HT-29 (cell line): ENCODE results near the gene STRN4. TPM values are rescaled to one million over a fixed set of nuclear protein-coding genes. Genes with fewer than 3 reads are reported as not detected.

Experiments used
- DNase-seq: peaks from one replicate; pipeline ENCODE4 v3.0.0-alpha.2; 2015; ENCODE audit warnings: low spot score
- total RNA-seq: library from RNA; depleted of rRNA; stranded (reverse); fragments of >200 nt; shearing (Covaris generic); gene quantifications from 2 replicates; pipeline ENCODE4 v1.2.3, GENCODE V29; 2014

STRN4 gene
- total RNA-seq, 1 experiment from 2014 or later: 229 TPM

GRCh38 chr19:46726551-46726950 is 19.7 kb downstream of the STRN4 start:
- no peak for DNase-seq

DNA sequence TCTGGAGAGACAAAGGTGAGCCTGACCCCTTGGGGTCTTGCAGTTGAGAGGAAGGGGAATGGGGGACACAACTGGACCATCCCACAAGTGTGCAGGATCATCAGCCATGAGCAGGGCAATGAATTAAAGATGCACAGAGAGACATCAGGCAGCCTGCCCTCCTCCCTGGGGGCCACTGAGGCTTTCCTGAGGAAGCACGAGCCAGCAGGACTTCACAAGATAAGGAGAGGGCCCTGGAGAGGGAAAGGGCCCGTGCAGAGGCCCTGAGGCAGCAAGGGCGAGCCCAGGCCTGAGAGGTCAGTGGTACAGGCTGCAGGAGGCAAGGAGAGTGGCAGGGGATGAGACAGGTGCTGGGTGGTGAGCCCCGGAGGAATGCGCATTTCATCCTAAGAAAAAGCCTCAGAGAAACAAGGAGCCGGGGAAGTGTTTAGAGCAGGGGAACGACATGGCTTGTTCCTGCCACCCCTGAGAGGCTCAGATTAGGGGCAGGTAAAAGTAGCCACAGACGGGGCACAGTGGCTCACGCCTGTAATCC is 20.3 kb downstream of the STRN4 start:
- no peak for DNase-seq

- DNase-seq: no peak
These were observed 21.0 kb downstream of the STRN4 start for GRCh38 chr19:46725036-46725820.

DNA sequence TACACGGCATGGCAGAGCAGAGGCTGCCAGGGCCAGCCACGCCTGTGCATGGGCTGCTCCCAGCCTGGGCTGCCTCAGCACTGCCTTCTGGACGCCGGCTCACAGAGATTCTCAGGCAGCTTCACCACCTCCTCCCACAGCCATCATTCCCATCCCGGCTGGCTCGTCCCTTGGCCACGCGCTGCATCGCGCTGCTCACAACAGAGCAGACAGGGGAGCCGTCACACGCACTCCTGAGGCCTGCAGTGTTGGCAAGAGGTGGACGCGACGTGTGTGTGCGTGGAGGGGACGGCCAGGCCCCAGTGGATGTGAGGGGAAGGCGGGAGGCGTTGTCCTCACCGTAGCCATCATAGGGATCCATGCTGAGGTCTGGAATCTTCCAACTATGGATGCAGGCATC is 21.8 kb downstream of the STRN4 start:
- no peak for DNase-seq

DNA sequence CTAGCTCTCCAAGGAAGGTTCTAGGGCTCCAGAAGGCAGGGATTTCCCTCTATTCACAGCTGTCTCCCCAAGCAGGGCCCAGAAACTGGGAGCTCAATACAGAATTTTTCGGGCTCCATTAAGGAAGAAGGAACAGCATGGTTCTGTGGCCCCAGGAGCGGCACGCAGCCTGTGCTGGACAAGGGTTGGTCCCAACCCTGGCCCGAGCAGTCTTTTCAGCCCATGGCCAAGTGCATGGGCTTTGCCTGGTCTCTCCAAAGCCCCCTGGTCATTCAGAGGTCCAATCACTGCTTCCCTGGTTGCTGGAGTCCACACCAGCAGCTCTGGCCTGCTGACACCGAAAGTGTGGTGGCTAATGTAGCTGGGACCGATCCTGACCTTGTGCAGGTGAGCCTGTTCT is 22.8 kb downstream of the STRN4 start:
- no peak for DNase-seq

DNA sequence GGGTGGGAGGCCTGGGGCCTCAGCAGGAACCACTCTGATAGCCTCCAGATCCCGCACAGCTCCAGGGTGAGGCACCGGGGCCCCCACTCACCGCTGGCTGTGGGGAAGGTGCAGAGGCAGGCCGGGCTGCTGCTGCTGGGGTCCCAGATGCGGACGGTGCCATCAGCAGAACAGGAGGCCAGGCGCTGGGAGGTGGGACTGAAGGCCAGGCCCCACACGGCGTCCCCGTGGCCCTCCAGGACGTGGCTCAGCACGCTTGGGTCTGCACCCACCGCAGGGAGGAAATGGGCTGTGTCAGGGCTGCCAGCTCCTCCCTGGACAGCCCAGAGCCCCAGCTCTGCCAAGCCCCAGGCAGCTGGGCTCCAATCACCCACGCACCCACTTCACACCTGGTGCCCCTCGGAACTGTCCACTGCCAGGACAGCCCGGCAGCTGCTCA is 23.2 kb downstream of the STRN4 start:
- no peak for DNase-seq

DNA sequence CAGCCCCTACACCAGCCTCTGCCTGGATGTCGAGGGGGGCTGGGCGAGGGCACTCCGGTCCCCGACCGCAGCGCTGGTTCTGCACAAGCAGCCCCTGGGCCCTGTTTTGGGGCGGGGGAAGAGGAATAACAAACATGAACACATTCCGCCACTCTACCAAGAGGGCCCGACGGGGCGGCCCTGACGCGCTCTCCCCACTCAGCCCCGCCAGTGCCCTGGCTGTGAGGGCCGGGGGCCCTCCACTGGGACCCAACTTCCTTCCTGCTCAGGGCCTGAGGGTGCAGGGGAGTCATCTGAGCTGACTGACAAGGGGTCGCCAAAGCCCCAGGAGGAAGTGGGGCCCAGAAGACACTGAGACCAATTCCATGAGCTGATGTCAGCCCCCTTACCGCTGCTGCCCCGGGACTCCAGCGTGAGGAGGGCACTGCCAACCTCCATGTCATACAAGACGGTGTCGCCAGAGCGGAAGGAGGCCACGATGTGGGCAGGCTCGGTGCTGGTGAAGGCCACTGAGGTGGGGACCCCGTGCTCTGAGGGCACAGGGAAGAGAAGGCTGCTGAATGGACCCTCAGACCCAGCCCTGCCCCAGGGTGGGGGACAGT is 23.7 kb downstream of the STRN4 start:
- DNase-seq: no peak

- DNase-seq: peak; percentile 51
These were observed 24.3 kb downstream of the STRN4 start for GRCh38 chr19:46722004-46722380.

DNA sequence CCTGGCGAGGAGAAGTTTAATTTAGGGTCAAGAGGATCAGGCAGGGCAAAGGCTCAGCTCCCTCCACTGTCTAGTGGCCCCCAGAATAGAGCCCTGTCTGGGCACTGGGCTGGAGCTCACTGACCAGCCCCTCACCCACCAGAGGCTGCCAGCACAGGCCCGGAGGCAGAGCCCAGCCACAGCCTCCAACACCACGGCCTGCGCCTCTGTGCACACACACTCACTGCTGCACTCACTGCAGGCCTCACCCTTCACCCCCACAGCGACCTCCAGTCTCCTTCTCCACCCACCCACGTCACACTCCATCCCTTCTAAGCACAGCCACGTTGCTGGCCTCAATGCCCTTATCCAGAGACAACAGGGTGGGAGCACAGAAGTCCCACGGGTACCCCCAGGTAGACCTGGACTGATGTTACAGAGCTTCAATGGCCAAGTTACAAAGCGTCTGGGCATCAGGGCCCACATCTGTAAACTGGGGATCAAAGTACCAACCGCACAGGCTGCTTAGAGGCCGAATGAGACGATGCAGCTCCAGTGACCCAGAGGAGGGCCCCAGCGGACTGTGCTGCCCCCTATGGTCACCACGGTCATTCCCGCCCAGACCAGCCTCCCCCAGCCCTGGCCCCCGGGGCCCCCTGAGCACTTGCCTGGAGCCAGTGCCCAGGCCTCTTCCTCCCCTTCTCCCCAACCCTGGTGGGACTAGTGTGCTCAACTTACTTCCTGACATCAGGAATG is 24.8 kb downstream of the STRN4 start:
- peak; percentile 31 for DNase-seq

DNA sequence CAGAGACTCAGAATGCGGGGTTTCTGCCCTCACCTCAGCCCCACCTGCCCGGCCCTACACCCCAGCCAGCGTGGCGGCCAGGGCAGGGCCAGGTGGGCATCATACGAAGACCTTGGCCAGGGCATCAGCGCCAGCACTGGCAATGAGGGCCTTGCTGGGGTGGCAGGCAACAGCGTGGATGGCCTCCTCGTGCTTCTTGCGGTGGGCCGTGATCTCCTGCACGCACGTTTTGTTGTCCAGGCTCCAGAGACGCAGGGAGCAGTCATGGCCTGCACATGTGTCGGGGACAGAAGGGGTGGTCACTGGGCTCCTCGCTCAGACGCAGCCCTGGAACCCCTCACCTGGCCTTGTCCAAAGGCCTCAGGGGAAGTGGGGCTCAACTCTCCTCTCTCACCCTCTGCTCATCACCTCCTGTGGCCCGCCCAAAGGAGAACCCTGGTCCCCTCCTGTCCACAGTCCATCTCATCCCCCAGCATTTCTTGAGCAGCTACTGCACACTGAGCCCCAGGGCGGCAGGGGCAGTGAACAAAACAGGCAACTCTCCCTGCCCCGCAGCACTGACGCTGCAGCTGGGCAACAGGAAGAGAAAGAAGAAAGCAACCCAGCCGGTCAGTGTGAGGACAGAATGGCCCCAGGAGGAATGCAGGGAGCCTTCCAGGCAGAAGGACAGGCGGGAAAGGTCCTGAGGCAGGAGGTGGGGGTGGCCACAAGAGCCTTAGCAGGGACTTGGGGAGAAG is 25.6 kb downstream of the STRN4 start:
- DNase-seq: no peak

DNA sequence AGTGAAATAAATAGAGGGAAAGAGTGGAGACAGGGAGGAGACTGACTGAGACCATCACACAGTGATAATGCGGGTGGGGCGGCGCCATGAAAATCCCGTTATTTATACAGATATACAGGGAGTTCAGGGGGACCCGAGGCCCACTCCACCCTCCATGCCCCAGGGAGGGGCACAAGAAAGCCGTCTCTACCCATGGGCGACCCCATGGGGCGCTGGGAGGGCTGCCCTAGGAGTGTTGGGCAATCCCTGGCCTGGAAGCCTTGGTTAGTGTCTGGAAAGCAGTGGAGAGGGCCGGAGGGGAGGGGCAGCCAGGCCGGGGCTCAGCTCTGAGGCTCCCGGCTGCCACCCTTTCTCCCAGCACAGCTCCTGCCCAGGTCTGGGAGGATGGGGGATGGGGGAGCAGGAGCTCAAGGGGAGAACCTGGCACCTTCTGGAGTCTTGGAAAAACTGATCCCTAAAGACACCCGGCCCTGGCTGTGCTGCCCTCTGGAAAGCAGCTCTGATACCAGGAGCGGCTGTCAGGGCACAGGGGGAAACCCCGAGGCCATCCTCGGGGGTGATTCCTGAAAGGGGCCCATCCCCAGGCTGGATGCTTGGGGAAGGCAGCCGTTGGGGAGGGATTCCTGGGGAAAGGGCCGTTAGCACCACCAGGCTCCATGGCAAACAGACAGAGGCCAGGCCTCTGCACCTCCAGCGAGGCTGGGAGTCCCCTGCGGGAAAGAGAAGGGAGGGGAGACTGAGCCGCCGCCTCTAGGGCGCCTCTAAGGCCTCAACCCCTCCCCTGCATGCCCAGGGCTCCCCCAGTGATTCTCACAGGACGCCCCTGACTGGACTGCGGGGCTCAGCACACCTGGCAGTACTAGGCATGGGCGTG is 26.4 kb downstream of the STRN4 start:
- no peak for DNase-seq

DNA sequence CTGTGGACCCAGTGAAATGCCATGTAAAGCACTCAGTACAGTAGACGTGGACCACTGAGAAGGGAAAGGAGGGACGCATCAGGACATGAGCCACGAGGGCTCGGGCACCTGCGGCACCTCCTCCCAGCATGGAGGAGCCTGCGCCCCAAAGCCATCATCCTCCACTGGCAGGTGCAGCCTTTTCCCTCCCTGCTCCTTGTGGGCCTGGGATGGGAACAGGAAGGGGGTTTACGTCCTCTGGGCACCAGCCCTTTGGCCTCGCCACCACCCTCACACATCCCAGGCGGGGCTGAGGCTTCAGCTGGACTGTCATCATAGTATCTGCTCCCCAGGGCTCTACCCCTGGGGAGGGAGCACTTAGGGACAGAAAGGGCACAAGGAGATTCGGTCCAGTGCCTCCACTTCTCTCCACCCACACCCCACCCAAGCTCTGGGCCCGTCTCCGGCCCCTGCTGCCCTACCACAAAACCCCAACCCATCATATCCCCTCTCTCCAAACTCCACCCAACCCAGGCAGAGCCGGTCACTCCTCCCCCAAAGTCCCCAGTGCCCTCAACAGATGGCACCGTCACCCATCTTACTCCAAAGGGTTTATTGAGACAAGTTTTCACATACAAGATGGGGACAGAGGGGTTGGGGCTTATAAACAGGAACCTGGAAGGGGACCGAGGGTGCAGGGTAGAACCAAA is 27.2 kb downstream of the STRN4 start:
- no peak for DNase-seq

GRCh38 chr19:46718157-46718933 is 27.9 kb downstream of the STRN4 start:
- DNase-seq: peak; percentile 66

DNA sequence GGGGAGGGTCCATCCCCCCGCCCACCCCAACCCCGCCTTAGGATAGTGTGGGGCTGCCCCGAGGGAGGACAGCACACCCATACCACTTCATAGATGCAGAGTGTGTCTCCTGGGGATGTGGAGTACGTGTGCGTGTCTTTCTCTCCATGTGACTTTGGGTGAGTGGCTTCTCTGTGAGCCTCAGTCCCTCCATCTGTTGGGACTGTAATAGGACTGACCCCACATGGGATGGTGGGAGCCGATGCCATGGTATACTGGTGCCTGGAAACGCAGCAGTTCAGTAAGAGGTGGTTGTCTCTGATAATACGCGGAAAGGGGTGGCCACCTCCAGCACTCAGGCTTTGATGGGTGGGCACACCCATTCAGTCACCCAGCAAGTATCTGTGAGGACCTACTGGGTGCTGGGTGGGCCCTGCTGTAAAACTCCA is 28.5 kb downstream of the STRN4 start:
- peak; percentile 38 for DNase-seq

DNA sequence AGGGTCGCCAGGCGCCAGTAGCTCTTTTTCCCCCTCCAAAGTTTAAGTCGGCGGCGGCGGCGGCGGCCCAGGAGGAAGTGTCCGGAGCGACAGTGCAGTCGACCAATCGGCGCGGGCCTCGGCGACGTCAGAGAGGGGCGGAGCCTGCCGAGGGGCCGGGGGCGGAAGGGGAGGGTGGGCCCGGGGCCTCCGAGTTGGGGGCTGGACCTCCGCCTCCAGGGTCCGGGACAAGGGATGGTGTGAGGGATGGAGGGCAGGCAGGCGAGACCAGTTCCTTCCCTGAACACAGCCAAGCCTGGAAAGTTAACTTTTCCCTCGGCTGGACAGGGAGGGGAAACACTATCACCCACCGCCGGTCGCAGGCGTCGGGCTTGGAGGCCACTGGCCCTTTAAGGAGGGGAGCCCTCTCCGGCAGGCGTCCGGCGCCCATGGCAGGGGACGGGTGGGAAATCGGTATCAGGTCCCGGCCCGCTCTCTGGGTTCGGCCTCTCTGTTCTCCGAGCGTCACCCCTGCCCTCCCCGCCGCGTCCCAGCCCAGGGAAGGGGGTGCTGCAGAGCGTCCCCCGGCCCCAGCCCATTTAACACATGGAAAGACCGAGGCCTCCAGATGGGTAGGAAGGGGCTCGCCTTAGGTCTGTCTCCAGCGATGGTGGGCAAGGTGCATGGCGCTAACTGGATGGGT is 29.1 kb downstream of the STRN4 start, which contains the start of gene PRKD2:
Gene PRKD2, minus strand, starts transcription at position 81 of the 682 bp plus-strand sequence. CDS start 744 bp downstream, outside the sequence.
- DNase-seq: peak; percentile 87

DNA sequence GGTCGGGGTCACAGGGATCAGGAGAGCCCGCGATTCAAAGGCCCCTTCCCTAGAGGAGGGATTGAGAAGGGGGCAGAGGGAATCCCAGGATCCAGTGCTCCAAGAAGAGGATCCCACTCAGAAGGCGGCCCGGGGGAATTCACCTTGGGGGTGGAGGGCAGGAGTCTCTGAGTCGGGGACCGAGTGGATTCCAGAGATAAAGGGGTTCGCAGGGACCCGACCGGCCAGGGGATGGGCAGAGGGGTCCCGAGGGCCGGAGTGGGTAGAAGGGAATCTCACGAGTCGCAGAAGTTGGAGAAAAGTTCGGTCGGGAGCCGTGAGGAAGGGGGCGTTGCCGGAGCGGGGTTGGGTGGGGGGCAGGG is 29.6 kb downstream of the STRN4 start:
- peak; percentile 42 for DNase-seq

GRCh38 chr19:46715975-46716671 is 30.1 kb downstream of the STRN4 start:
- peak; percentile 56 for DNase-seq

DNA sequence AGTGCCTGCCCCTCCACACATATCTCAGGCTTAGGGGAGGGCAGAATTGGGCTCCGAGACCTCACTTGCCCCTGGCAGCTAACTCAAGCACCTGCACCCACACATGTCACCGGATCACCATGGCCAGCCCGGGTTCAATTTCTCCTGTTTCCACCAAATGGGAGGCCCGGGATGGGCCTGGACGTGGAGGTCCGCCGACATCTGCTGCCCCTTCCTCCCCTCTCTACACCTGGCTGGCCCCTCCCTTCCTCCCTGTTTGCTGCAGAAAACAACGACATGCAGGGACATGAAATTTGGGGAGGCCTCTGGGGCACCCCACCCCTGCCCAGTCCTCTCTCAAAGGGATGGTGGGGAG is 30.7 kb downstream of the STRN4 start:
- DNase-seq: peak; percentile 37
